Dermis blood vessel endothelial cell (primary cell): Measurements from ENCODE around the gene ARID4B. TPM values are rescaled to one million over a fixed set of nuclear protein-coding genes. Genes with fewer than 3 reads are reported as not detected.
A peak's percentile ranks its signal among the peaks of the same experiment; 100 is the strongest.
"Not testable (repeated sequence)": the region's sequence is repeated elsewhere in the genome, so short reads cannot be mapped to it uniquely, and the experiment has no call there.

Experiments used
- DNase-seq: peaks from one replicate; pipeline ENCODE4 v3.0.0; 2010
- total RNA-seq: library from RNA; depleted of rRNA; stranded (reverse); fragments of >200 nt; gene quantifications from 2 replicates; pipeline ENCODE4 v1.2.3, GENCODE V29; 2014

Gene ARID4B
- total RNA-seq, 1 donor from 2014 or later = 67.9 TPM

DNA sequence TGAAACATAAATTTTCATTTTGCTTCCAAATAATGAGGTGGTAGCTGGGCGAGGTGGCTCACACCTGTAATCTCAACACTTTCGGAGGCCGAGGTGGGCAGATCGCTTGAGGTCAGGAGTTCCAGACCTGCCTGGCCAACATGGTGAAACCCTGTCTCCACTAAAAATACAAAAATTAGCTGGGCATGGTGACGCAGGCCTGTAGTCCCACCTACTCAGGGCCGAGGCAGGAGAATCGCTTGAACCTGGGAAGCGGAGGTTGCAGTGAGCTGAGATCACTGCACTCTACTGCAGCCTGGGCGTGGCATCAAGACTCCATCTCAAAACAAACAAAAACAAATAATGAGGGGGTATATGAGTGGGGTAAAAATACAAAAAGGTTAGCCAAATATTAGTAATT is 168.0 kb downstream of the ARID4B start:
- DNase-seq = not testable (repeated sequence)

DNA sequence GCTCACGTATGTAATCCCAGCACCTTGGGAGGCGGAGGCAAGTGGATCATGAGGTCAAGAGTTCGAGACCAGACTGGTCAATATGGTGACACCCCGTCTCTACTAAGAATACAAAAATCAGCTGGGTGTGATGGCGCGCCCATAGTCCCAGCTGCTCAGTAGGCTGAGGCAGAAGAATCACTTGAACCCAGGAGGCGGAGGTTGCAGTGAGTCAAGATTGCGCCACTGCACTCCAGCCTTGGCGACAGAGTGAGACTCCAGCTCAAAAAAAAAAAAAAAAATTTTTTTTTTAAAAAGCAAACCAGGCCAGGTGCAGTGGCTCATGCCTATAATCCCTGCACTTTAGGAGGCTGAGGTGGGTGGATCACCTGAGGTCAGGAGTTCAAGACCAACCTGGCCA is 168.7 kb downstream of the ARID4B start:
- DNase-seq = not testable (repeated sequence)

DNA sequence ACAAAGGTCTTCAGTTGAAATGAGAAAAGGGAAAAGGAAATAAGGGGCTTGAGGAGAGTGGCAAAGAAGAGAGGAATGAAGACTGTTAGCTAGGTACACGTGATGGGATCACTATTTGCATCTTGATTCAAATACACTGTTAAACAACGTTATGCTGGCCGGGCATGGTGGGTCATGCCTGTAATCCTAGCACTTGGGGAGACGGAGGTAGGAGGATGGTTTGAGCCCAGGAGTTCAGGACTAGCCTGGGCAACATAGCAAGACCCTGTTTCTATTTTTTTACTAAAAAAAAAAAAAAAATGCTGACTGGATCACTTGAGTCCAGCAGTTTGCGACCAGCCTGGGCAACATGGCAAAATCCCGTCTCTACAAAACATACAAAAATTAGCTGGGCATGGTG is 169.3 kb downstream of the ARID4B start:
- DNase-seq = no peak

DNA sequence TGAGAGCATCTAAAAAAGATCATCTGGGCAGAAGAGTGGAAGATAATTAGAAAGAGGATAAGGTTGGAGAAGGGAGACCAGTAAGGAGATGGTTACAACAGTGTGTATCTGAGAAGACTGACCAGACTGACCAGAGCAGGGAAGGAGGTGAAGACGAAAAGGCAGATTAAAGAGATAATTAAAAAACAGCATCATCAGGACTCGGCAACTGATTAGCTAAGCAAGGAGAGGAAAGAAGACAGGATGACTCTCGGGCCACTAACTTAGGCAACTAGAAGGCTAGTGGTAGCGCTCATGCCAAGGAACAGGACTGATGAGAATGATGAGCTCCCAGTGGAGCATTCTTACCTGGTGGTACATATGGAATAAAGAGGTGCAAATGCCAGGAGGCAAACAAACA is 170.8 kb downstream of the ARID4B start:
- no peak for DNase-seq

DNA sequence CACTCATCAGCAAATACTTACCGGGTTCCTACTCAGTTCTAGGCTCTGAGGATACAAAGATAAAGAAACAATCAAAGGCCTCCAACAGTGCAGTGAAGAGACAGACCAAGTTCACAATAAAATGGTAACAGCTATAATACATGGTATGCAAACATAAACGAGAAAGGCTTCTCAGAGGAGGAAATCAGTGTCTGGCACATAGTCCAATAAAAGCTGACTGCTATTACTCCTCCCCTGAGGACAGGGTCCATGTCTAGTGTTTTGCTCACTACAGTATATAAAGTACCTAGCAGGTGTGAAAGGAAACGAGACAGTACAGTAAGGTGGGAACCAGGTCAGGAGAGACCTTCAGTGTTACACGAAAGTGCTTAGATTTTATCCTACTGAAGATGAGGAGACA is 171.2 kb downstream of the ARID4B start:
- DNase-seq = no peak

DNA sequence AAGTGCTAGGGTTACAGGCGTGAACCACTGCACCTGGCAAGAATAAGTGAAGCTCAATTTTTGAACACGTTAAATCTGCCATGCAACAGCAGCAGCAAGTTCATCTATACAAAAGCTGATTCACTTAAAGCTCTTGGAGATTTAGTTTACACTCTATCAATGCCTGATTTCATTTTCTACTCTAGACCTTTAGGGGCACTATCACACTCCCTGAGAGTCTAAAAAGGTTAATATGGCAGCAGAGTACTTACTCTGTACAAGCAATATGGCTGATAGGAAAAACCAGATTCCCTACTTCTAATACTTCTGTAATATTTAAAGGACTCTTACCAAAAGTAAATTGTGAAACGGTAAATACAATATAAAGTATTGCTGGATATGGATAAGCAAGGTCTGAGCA is 171.7 kb downstream of the ARID4B start:
- no peak for DNase-seq

DNA sequence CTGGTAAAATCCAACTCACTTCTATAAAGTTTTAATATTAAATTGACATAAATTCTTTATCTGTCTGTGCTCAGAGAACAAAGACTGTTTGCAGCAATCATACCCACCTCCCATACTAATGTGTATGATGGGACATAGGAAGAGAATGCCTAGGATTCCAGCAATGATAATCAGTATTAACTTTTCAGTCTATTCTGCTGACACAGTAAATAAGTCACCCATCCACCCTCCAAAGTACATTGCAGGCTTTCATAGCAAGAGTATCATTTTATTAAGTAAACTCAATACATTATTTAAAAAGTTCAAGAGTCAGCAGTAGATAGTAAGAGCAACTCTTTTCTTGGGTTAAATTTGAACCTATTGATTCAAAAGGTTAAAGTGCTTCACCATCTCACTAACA is 175.7 kb downstream of the ARID4B start:
- no peak for DNase-seq

DNA sequence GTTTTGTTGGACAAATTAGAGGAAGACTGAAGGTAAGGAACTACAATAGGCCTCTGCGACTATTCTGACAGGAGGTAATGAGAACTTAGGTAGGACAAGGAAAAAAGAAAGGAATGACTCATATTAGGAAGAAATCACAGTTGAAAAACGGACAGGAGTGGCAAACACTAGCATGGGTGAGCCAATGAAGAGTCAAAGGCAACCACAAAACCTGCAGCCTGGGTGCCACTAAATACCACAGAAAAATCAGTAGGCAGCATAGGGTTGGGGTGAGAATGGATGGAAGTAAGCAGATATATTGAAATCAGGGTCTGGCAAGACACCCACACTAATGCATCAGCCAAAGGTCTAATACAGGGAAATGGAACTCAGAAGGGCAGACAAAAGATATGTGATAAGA is 176.9 kb downstream of the ARID4B start:
- DNase-seq = no peak

DNA sequence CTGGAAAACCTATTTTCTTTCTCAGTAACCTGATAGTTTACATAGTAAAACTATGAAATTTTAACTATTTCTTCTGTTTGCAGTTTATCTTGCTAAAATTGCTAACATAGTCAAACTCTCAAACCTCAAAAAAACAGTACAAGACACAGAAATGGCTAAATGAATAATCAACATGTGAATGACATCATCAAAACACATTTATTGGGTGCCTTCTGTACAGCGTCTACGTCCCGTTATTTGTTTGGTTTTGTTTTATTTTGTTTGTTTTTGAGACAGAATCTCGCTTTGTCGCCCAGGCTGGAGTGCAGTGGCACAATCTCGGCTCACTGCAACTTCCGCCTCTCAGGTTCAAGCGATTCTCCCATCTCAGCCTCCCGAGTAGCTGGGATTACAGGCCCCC is 178.2 kb downstream of the ARID4B start:
- DNase-seq = no peak

DNA sequence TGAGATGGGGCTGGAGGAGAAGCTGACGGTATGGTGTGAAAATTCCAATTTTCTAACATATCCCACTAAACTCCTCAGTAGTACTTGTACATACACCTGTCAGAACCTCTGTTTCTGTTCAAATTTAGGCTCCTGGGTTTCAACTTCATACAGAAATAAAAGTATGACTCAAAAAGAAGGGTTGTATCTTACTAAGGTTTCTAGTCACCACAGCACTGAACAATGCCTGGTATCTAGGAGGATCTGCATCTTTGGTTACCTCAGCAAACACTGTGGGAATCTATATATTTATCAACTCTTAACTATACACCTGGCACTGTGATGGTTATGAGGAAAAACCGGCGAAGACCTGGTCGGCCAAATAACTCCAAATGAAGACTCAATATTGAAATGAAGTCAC is 180.7 kb downstream of the ARID4B start:
- no peak for DNase-seq

DNA sequence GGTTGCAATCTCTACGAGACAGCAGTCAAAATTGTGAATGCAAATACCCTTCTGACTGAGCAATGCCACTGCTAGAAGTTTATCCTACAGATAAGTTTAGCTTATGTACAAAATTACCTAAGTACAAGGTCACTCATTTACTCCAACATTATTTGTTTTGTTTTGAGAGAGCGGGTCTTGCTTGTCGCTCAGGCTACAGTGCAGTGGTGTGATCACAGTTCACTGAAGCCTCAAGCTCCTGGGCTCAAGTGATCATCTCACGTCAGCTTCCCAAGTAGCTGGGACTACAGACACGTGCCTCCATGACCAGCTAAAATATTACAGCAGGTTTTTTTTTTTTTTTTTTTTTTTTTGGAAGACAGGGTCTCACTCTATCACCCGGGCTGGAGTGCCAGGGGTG is 182.3 kb downstream of the ARID4B start:
- DNase-seq = no peak

DNA sequence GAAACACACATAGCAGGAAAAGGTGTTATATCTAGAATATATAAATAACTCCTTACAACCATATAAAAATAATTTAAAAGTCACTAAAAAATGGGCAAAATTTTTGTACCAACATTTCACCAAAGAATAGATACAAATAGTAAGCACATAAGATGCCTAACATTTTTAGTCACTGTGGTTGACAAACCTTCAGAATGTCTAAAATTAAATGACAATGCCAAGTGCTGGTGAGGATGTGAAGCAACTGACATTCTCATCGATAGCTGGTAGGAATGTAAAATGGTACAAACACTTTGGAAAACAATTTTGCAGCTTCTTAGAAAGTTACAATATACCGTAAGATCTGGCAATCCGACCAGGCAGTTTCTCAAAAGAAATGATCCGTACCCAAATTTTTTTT is 185.0 kb downstream of the ARID4B start:
- no peak for DNase-seq

DNA sequence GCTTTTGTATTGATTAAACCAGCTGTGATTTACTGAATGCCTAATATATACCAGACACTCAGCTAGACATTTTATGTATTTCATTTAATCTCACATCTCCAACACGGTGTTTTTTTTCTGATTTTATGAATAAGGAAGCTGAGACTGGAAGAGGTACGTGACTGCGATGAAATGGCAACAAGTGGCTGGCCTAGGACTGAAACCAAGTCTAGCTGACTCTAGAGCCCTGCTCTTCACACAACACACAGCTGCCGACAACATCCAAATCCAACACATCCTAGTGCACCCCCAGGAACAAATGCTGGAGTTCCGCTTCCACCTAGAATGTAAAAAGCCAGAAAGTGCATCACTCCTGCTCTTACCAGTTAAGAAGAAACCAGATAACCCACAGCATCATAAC is 188.7 kb downstream of the ARID4B start:
- DNase-seq = no peak

DNA sequence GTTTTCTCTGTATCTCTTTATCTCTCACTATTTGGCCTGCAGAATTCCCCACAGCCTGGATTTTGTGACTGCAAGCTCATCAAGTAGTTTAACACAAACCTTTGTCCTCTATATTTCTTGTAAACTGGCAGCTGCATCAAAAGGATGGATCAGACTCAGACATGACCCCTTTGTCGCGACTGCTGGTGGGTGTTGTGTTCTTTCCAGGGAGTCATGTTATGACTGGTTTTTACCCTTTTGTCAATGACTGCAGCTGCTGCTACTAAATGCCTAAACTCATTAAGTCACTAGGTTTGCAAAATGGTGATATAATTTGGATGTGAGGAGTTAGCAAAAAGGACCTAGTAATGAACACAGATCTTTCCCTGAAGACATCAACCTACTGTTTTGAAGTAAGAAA is 189.2 kb downstream of the ARID4B start:
- DNase-seq = no peak

DNA sequence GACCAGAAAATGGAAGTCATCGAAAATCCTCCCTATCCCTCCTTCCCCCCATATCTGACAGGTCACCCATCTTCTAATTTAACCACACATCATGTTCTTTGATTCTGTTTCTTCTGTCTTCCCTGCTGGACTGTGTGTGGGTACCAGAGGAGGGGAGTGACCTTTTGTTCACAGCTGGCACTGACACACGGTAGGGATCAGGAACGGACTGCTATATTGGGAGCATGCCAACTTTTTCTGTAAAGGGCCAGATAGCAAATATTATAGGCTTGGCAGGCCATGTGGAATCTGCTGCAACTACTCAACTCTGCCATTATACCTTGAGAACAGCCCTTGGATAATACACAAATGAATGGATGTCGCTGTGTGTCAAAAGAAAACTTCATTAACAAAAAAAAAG is 191.9 kb downstream of the ARID4B start:
- peak; percentile 10 for DNase-seq

DNA sequence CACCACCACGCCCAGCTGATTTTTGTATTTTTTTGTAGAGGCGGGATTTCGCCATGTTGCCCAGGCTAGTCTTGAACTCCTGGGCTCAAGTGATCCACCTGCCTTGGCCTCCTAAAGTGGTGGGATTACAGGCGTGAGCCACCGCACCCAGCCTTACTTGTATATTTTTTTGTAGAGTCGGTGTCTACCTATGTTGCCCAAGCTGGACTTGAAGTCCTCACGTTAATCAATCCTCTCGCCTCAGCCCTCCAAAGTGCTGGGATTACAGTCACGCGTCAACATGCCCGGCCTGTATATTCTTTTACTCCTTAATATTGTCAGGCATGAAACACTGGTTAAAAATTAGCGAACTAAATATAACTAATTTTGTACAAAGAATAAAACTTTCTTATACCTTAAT is 193.8 kb downstream of the ARID4B start:
- DNase-seq = no peak

DNA sequence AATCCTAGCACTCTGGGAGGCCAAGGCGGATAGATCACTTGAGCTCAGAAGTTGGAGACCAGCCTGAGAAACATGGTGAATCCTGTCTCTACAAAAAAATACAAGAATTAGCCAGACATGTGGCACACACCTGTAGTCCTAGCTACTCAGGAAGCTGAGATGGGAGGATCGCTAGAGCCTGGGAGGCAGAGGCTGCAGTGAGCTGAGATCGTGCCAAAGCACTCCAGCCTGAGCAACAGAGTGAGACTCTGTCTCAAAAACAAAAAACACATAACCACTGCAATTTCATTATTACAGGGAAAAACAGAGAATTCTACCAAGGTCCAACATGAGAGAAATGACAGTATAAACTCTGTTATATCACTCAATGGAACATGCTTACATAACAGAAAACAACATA is 194.9 kb downstream of the ARID4B start:
- no peak for DNase-seq

DNA sequence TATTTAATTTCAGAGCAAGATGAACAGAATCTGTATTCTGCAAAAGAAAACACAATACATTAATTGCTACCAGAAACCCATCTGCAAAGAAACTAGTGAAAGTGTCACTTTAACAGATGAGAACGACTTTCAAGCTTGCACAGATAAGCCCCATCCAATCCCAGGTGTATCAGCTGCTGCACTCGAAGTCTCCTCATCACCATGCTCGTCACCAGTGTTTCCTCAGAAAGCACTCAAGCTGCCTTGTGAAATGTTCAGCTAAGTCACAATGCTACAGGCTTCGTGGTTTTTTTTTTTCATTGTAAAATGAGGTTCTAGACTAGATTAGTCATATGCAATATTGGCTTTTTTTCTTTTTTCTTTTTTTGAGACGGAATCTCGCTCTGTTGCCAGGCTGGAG is 196.0 kb downstream of the ARID4B start:
- DNase-seq = no peak

DNA sequence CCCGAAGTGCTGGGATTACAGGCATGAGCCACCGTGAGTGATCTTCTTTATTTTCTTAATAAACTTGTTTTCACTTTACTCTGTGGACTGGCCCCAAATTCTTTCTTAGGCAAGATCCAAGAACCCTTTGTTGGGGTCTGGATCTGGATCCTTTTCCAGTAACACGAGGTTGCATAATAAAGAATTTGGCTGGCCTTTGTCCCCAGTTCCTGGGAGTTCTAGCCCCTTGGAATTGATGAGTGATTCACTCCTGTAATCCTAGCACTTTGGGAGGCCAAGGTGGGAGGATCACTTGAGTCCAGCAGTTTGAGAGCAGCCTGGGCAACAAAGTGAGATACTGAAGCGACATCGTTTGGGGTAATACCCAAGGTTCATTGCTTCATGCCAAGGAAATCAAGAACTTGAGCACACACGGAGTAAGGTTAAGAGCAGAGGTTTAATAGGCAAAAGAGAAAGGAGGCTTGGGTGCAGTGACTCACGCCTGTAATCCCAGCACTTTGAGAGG is 197.2 kb downstream of the ARID4B start:
- no peak for DNase-seq

DNA sequence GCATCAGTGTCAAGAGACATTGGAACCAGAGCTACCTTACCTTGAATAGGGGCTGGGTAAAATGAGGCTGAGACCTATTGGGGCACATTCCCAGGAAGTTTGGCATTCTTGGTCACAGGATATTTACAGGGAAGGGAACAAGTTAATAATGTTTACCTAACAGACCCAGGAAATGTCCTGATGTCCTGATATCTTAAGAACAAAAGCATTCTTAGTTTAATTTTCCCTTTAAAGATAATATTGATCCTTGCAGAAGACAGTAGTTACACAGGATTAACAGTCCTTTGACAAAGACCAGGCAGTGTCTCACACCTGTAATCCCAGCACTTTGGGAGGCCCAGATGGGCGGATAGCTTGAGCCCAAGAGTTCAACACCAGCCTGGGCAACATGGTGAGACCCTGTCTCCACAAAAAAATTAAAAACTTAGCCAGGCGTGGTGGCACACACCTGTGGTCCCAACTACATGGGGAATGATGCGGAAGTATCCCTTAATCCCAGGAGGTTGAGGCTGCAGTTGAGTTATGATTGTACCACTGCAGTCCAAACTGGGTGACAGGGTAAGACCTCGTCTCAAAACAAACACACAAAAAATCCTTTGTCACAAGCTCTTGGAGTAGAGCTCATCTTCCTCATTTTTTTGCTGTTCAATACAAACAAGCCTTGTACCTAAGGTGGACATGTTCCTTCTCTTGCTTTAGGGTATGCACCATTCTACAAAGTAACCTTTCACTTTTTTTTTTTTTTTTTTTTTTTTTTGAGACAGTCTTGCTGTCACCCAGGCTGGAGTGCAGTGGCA is 198.0 kb downstream of the ARID4B start:
- no peak for DNase-seq

DNA sequence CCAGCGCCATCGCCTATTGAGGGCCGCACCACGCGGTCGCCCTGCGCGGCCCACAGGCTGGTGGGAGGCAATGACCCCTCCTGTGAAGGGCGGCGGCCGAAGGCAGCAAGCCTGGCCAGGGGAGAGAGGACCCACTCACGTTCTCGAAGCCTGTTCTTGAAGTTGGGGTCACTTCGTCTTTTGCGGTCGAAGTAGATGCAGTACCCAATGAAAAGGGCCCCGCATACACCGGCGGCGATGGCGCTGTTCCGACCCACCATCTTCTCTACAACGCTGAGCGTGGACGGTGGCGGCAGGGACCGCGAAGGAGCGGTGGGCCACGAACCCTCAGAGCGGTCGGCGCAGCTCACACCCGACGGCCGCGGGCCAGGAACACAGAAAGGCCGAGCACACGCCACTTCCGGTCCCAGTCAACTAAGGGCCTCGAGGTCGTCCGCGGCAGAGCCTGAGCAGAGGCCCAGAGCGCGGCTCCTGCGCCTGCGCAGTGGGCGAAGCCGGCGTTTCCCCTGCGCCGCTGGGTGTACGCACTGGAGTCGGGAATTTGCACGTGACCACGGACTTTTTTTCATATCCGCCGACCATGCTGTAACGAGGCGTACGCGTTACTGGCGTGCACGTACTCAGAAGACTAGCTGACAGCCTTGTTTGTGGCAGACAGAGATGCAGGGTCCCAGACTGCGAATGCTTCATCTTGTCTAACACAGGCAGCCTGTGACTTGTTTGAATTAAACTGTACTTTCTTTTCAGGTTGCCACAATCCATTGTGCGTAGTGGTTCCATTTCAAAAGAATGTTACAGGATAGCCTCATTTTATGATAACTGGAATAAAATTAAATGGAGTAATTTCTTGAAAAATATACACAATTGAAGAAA is 199.3 kb downstream of the ARID4B start, which contains the start of gene TOMM20:
TSS of gene TOMM20 (minus strand) at position 382 of the 873 bp plus-strand sequence. CDS start at position 260, 122 bp downstream.
- peak; percentile 99 for DNase-seq

DNA sequence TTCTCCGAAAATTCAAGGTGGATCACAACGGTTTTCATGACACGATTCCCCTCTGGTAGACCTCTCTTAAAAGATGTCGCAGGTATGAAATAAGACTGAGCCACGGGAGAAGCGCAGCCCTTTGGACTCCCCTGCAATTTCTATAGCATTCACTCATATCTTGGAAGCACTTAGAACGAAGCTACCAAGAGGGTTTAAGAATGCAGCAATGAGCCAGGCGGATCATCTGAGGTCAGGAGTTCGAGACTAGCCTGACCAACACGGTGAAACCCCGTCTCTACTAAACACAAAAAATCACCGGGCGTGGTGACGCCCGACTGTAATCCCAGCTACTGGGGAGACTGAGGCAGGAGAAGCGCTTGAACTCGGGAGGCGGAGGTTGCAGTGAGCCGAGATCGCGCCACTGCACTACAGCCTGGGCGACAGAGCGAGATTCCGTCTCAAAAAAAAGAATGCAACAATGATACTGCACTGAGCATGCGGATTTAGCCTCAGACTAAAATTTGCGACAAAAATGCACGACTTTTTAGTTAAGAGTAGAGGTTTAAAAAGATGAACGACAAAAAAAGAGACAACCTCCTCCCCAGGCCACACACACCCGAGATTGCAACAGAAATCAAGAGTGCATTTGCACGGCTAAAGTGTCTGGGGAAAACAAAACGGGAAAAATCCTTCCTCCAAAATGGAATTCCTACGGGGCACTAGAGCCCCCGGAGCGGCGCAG is 200.1 kb downstream of the ARID4B start:
- DNase-seq = peak; percentile 19

DNA sequence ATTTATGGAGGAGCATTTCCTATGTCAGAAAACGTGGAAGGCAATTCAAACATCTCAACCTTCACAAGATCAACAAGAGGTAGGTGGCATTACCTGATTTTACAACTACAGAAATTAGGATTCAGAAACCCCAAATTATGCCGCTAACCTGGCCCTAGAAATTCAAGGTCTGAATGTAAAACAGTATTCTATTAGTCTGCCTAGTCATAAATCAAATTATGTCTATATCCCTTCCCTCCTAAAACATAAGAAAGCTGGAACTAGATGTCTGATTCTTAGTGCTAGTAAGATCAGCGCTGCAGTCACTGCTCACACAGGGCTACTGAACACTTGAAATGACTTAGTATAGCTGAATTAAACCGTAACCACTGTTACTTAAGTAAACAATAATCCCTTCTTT is 200.8 kb downstream of the ARID4B start:
- DNase-seq = peak; percentile 27
